ENCODE data around the gene UFL1. TPM values are rescaled to one million over a fixed set of nuclear protein-coding genes. Genes with fewer than 3 reads are reported as not detected.

The UFL1 gene
- total RNA-seq = 26.3 and 37.0 TPM in 2 replicates

GRCh38 chr6:96521644-96522464, at the start of gene UFL1:
Gene UFL1 (plus strand): TSS chr6:96521806. CDS start chr6:96521874, 68 bp downstream.

GRCh38 chr6:96562886-96563285, 41.3 kb downstream of the UFL1 start, which contains the start of gene FHL5:
Gene FHL5 (plus strand): TSS chr6:96563128. CDS start chr6:96603614, 40,486 bp downstream.

Other genes starting within 250 kb of the UFL1 start
- not detected in 2 replicates for gene FHL5, start 41.3 kb downstream of the UFL1 start, total RNA-seq

Data from smooth muscle cell of the pulmonary artery (primary cell).